GM23338 (cell line): ENCODE results near the gene LCLAT1. TPM values are rescaled to one million over a fixed set of nuclear protein-coding genes. Genes with fewer than 3 reads are reported as not detected.

Source experiments
- ATAC-seq: fragments of 200-7000 bp; cut with Tn5 transposase; 3 replicates; pipeline ENCODE4 v1.9.1; 2020
- DNase-seq: peaks from one replicate; pipeline ENCODE4 v3.0.0-alpha.2; 2015; ENCODE audit warnings: low spot score
- H2AFZ ChIP-seq: fragments of 200-600 bp; sonication (generic); 2 replicates; pipeline ENCODE4 v1.8.0; 2016; ENCODE audit warnings: antibody characterized with exemption, mild to moderate bottlenecking, moderate library complexity
- H3F3A ChIP-seq: fragments of 200-600 bp; sonication (generic); replicated peaks from 2 replicates; pipeline ENCODE4 v1.8.0; 2017; ENCODE audit warnings: antibody characterized with exemption, mixed run types, low read depth
- H3K27ac ChIP-seq: fragments of 200-600 bp; sonication (generic); 2 replicates; pipeline ENCODE4 v1.6.1; 2016; ENCODE audit warnings: low read depth
- H3K27me3 ChIP-seq: fragments of 200-600 bp; sonication (generic); 2 replicates; pipeline ENCODE4 v1.8.0; 2016; ENCODE audit warnings: mild to moderate bottlenecking, mixed run types, moderate library complexity; ENCODE audit not compliant: insufficient read depth
- H3K36me3 ChIP-seq: fragments of 200-600 bp; sonication (generic); 2 replicates; pipeline ENCODE4 v1.8.0; 2016; ENCODE audit warnings: mild to moderate bottlenecking; ENCODE audit not compliant: insufficient read depth
- H3K4me1 ChIP-seq: fragments of 200-600 bp; sonication (generic); 2 replicates; pipeline ENCODE4 v1.8.0; 2016; ENCODE audit warnings: mild to moderate bottlenecking, moderate library complexity; ENCODE audit not compliant: insufficient read depth
- H3K4me2 ChIP-seq: fragments of 200-600 bp; sonication (generic); 2 replicates; pipeline ENCODE4 v1.7.1; 2017; ENCODE audit warnings: mixed run types
- H3K4me3 ChIP-seq: fragments of 200-600 bp; sonication (generic); 2 replicates; pipeline ENCODE4 v1.6.1; 2016; ENCODE audit warnings: mixed run types
- H3K79me2 ChIP-seq: fragments of 200-600 bp; sonication (generic); replicated peaks from 2 replicates; pipeline ENCODE4 v1.8.0; 2017; ENCODE audit warnings: mild to moderate bottlenecking; ENCODE audit not compliant: insufficient read depth
- H3K9me2 ChIP-seq: fragments of 200-600 bp; sonication (generic); 2 replicates; pipeline ENCODE4 v1.8.0; 2017; ENCODE audit not compliant: insufficient read depth
- H4K20me1 ChIP-seq: fragments of 200-600 bp; sonication (generic); replicated peaks from 2 replicates; pipeline ENCODE4 v1.8.0; 2017; ENCODE audit warnings: mild to moderate bottlenecking; ENCODE audit not compliant: insufficient read depth
- H3K27ac Mint-ChIP-seq: 2 replicates; pipeline ENCODE4 v1.8.0; 2020; ENCODE audit warnings: inconsistent platforms, mild to moderate bottlenecking, moderate library complexity, mixed read lengths
- H3K27me3 Mint-ChIP-seq: 3 replicates; pipeline ENCODE4 v1.8.0; 2022; ENCODE audit warnings: low read depth, mild to moderate bottlenecking, moderate library complexity, mixed read lengths, inconsistent platforms; ENCODE audit not compliant: insufficient read depth, poor library complexity
- H3K36me3 Mint-ChIP-seq: 3 replicates; pipeline ENCODE4 v1.8.0; 2021; ENCODE audit warnings: low read depth, mild to moderate bottlenecking, inconsistent platforms, moderate library complexity, mixed read lengths
- H3K4me1 Mint-ChIP-seq: 3 replicates; pipeline ENCODE4 v1.8.0; 2020; ENCODE audit warnings: mild to moderate bottlenecking, inconsistent platforms, mixed read lengths
- H3K4me3 Mint-ChIP-seq: 3 replicates; pipeline ENCODE4 v1.8.0; 2021; ENCODE audit warnings: moderate library complexity, mild to moderate bottlenecking, inconsistent platforms, mixed read lengths
- H3K9me3 Mint-ChIP-seq: 3 replicates; pipeline ENCODE4 v1.8.0; 2020; ENCODE audit warnings: moderate library complexity, mild to moderate bottlenecking, inconsistent platforms, mixed read lengths
- CREB1 ChIP-seq: fragments of 250-450 bp; sonication (Bioruptor Pico); IDR thresholded peaks from 2 replicates; pipeline ENCODE4 v1.5.0; 2020; ENCODE audit warnings: low read depth, mild to moderate bottlenecking, moderate library complexity
- CTCF ChIP-seq, 2 experiments: fragments of 200-600 bp in 1 of 2; sonication (generic) in 1 of 2; conservative IDR thresholded peaks; 2 replicates each; pipeline versions ENCODE4 v1.5.1 to v1.6.1; 2016 to 2017; ENCODE audit warnings: antibody characterized with exemption in 2 of 2, low read depth in 2 of 2, mild to moderate bottlenecking in 2 of 2, moderate library complexity in 1 of 2
- ETS1 ChIP-seq: IDR thresholded peaks from 2 replicates; pipeline ENCODE4 v1.6.1; 2016; ENCODE audit warnings: antibody characterized with exemption
- EZH2 ChIP-seq: fragments of 200-600 bp; sonication (generic); IDR thresholded peaks from one replicate; pipeline ENCODE4 v1.8.0; 2017; ENCODE audit warnings: antibody characterized with exemption, mild to moderate bottlenecking, low read depth; ENCODE audit not compliant: unreplicated experiment
- EZH2phosphoT487 ChIP-seq: fragments of 200-600 bp; sonication (generic); IDR thresholded peaks from one replicate; pipeline ENCODE4 v1.8.1; 2018; ENCODE audit warnings: antibody characterized with exemption; ENCODE audit not compliant: unreplicated experiment
- JUNB ChIP-seq: IDR thresholded peaks from one replicate; pipeline ENCODE4 v1.6.1; 2016; ENCODE audit warnings: antibody characterized with exemption; ENCODE audit not compliant: unreplicated experiment
- NANOG ChIP-seq: IDR thresholded peaks from 2 replicates; pipeline ENCODE4 v1.6.1; 2016; ENCODE audit warnings: antibody characterized with exemption, borderline replicate concordance
- POLR2AphosphoS5 ChIP-seq: IDR thresholded peaks from 2 replicates; pipeline ENCODE4 v1.6.1; 2016; ENCODE audit warnings: antibody characterized with exemption, low read depth
- REST ChIP-seq: IDR thresholded peaks from one replicate; pipeline ENCODE4 v1.6.1; 2018; ENCODE audit warnings: antibody characterized with exemption; ENCODE audit not compliant: unreplicated experiment
- STAT1 ChIP-seq: IDR thresholded peaks from one replicate; pipeline ENCODE4 v1.6.1; 2016; ENCODE audit warnings: antibody characterized with exemption; ENCODE audit not compliant: unreplicated experiment
- ZNF114 ChIP-seq: fragments of 250-450 bp; sonication (Bioruptor Pico); IDR thresholded peaks from 2 replicates; pipeline ENCODE4 v1.5.0; 2020; ENCODE audit warnings: mild to moderate bottlenecking, moderate library complexity
- ZNF331 ChIP-seq: fragments of 250-450 bp; sonication (Bioruptor Pico); IDR thresholded peaks from 2 replicates; pipeline ENCODE4 v1.5.0; 2020; ENCODE audit warnings: low read depth, mild to moderate bottlenecking, moderate library complexity
- ZNF462 ChIP-seq: fragments of 250-450 bp; sonication (Bioruptor Pico); IDR thresholded peaks from 2 replicates; pipeline ENCODE4 v1.5.0; 2020; ENCODE audit warnings: mild to moderate bottlenecking, moderate library complexity
- polyA plus RNA-seq: library from polyadenylated mRNA; unstranded; fragments of >200 nt; fragmentation: Nextera tagmentation; extraction: Ambion mirVana; gene quantifications from 2 replicates; pipeline ENCODE4 v1.2.1, GENCODE V29; 2016
- total RNA-seq: library from RNA; depleted of rRNA; stranded (reverse); fragments of >200 nt; shearing (Covaris generic); gene quantifications from 2 replicates; pipeline ENCODE4 v1.2.3, GENCODE V29; 2014

Gene LCLAT1
- total and polyA plus RNA-seq, 2 experiments from 2014 or later, result 11.5 to 30.1 TPM

GRCh38 chr2:30493440-30493839 lies 46.4 kb downstream of the LCLAT1 start:
- Histone ChIP-seq H3K27me3 (no peaks in the 10 kb centered on the region), H3K4me1 (no peaks in the 10 kb centered on the region), H4K20me1 (0 out of 2 replicates have a peak, but pooled peaks cover 8% of the 10 kb centered on the region), H3K27ac (no peak overlapping the region), H2AFZ (no peak overlapping the region), H3K9me2 (no peaks in the 10 kb centered on the region), H3K79me2 (peaks cover 68% of the 10 kb centered on the region), H3K36me3 (peaks cover 18% of the 10 kb centered on the region; the same call in 1 of the 2 replicates), H3K4me2 (no peak overlapping the region), H3K4me3 (no peak overlapping the region), H3F3A (no peaks in the 10 kb centered on the region)
- H3K27ac Mint-ChIP-seq, result no peak overlapping the region
- TF ChIP-seq ZNF331 (no peak), EZH2phosphoT487 (no peak), CTCF (conservative IDR thresholded peaks at IDR 0.05; ENCODE audit: low read depth in 2 of 2) (no peak), POLR2AphosphoS5 (no peak), ZNF114 (CRISPR knock-in tag) (no peak), STAT1 (no peak), CREB1 (CRISPR knock-in tag) (no peak), REST (no peak), NANOG (no peak), EZH2 (no peak), JUNB (no peak), ETS1 (no peak), ZNF462 (CRISPR knock-in tag) (no peak)
- DNase-seq, result no peak
- H3K9me3 Mint-ChIP-seq, result peaks cover 20% of the 10 kb centered on the region
- H3K4me1 Mint-ChIP-seq, result no peaks in the 10 kb centered on the region
- no peaks in the 10 kb centered on the region for H3K27me3 Mint-ChIP-seq
- H3K36me3 Mint-ChIP-seq, result peaks cover 28% of the 10 kb centered on the region
- no peak for ATAC-seq
- no peak overlapping the region for H3K4me3 Mint-ChIP-seq
